Measurements from ENCODE around the gene SLC6A1.

DNA sequence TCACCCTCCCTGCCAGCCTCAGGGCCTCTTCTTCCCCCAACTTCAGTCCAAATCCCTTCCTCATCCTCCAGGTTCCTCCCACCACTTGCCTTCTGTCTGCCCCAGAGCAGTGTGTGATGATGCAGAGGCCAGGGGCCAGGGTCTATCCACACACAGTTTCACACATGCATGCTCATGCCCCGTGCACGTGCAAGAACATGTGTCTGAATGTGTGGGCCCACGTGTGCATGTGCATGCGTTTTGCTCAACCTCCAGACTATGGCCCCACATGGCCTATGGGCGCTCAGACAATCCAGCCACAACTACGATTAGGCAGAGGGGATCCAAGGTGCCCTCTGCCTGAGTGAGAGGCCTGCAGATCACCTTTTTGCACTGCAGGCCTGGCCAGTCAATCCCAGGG, 32.3 kb upstream of the SLC6A1 start:
- TF ChIP-seq, protein P1, sequence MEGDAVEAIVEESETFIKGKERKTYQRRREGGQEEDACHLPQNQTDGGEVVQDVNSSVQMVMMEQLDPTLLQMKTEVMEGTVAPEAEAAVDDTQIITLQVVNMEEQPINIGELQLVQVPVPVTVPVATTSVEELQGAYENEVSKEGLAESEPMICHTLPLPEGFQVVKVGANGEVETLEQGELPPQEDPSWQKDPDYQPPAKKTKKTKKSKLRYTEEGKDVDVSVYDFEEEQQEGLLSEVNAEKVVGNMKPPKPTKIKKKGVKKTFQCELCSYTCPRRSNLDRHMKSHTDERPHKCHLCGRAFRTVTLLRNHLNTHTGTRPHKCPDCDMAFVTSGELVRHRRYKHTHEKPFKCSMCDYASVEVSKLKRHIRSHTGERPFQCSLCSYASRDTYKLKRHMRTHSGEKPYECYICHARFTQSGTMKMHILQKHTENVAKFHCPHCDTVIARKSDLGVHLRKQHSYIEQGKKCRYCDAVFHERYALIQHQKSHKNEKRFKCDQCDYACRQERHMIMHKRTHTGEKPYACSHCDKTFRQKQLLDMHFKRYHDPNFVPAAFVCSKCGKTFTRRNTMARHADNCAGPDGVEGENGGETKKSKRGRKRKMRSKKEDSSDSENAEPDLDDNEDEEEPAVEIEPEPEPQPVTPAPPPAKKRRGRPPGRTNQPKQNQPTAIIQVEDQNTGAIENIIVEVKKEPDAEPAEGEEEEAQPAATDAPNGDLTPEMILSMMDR (conservative IDR thresholded peaks at IDR 0.05; ENCODE audit: low read length), result no peak
- no peak for TF ChIP-seq EZH2phosphoT487 (IDR thresholded peaks at IDR 0.05; ENCODE audit: borderline replicate concordance, low read depth, low read length)
